NT2/D1 (cell line): ENCODE measurements around the gene SCGB1D2.
"Not testable (repeated sequence)": the region's sequence is repeated elsewhere in the genome, so short reads cannot be mapped to it uniquely, and the experiment has no call there.

Experiments used
- DNase-seq: peaks from one replicate; pipeline ENCODE4 v3.0.0-alpha.2; 2011; ENCODE audit warnings: low read depth, low spot score
- H3K27me3 ChIP-seq: 2 replicates; pipeline ENCODE4 v1.6.0; 2011; ENCODE audit warnings: mild to moderate bottlenecking; ENCODE audit not compliant: insufficient read length, insufficient read depth
- H3K36me3 ChIP-seq: 2 replicates; pipeline ENCODE4 v1.6.1; 2011; ENCODE audit warnings: mild to moderate bottlenecking, low read length, mixed read lengths; ENCODE audit not compliant: insufficient read depth, insufficient read length
- H3K4me1 ChIP-seq: 2 replicates; pipeline ENCODE4 v1.5.1; 2011; ENCODE audit not compliant: insufficient read depth, insufficient read length
- H3K4me3 ChIP-seq: 2 replicates; pipeline ENCODE4 v1.5.1; 2011; ENCODE audit warnings: low read depth; ENCODE audit not compliant: insufficient read length
- H3K9ac ChIP-seq: 2 replicates; pipeline ENCODE4 v1.6.0; 2011; ENCODE audit warnings: low read depth; ENCODE audit not compliant: insufficient read length
- H3K9me3 ChIP-seq: 2 replicates; pipeline ENCODE4 v1.5.1; 2011; ENCODE audit warnings: mild to moderate bottlenecking, low read length; ENCODE audit not compliant: insufficient read depth
- SUZ12 ChIP-seq: IDR thresholded peaks from 2 replicates; pipeline ENCODE4 v1.6.1; 2011; ENCODE audit not compliant: insufficient read length, insufficient read depth; ENCODE audit errors: extremely low read depth
- YY1 ChIP-seq: IDR thresholded peaks from 2 replicates; pipeline ENCODE4 v1.6.1; 2011; ENCODE audit not compliant: insufficient read length, insufficient read depth
- ZNF274 ChIP-seq: IDR thresholded peaks from 2 replicates; pipeline ENCODE4 v1.6.1; 2011; ENCODE audit warnings: mild to moderate bottlenecking, low read depth, low read length

SCGB1D2 gene, protein sequence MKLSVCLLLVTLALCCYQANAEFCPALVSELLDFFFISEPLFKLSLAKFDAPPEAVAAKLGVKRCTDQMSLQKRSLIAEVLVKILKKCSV

GRCh38 chr11:62242021-62242420, at the start of gene SCGB1D2:
TSS of gene SCGB1D2 (plus strand) at chr11:62242239. CDS start at chr11:62242308, 69 bp downstream.
- no peaks in the 10 kb centered on the region for H3K36me3 ChIP-seq
- no peak within 1 kb of the TSS for H3K4me3 ChIP-seq
- no peak within 1 kb of the TSS for H3K9ac ChIP-seq
- peak; percentile 15 for DNase-seq
- no peaks in the 10 kb centered on the region for H3K27me3 ChIP-seq
- no peak for TF ChIP-seq YY1
- no peak for TF ChIP-seq SUZ12
- TF ChIP-seq ZNF274, result no peak
- no peaks in the 10 kb centered on the region for H3K9me3 ChIP-seq
- H3K4me1 ChIP-seq, result peaks cover 5% of the 10 kb centered on the region

- DNase-seq, result peak; percentile 46
Measured at GRCh38 chr11:62193952-62194351, 48.1 kb upstream of the SCGB1D2 start.

DNA sequence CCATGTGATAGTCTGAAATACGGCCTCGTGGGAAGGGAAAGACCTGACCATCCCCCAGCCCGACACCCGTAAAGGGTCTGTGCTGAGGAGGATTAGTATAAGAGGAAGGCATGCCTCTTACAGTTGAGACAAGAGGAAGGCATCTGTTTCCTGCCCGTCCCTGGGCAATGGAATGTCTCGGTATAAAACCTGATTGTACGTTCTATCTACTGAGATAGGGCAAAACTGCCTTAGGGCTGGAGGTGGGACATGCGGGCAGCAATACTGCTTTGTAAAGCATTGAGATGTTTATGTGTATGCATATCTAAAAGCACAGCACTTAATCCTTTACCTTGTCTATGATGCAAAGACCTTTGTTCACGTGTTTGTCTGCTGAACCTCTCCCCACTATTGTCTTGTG, 47.0 kb upstream of the SCGB1D2 start:
- H3K4me1 ChIP-seq, H3K9me3 ChIP-seq, H3K36me3 ChIP-seq, H3K9ac ChIP-seq, H3K4me3 ChIP-seq, DNase-seq, H3K27me3 ChIP-seq: not testable (repeated sequence)

More at GRCh38 chr11:62193952-62194351, 48.1 kb upstream of the SCGB1D2 start:
- H3K9me3 ChIP-seq, result no peaks in the 10 kb centered on the region
- TF ChIP-seq SUZ12 (no peak), ZNF274 (no peak), YY1 (no peak)
- peaks cover 4% of the 10 kb centered on the region for H3K4me1 ChIP-seq
- H3K27me3 ChIP-seq, result no peaks in the 10 kb centered on the region
- no peak overlapping the region for H3K9ac ChIP-seq
- no peaks in the 10 kb centered on the region for H3K36me3 ChIP-seq
- no peak overlapping the region for H3K4me3 ChIP-seq

DNA sequence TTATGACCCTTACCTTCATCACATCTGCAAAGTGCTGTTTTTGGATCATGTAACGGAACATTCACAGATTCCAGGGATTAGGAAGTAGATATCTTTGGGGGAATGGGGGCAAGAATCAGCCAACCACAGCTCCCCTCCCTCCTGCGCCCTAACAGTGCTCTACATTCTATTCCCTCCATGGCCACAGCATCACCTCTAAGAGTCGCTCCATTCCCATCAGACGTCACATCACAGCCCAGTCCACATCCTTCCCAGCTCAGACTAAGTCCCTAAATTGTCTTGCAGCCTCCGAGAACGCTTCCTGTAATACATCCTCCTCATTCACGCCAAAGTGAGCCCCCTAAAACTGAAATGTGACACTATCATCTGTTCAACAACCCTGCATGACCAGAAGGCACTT, 46.1 kb upstream of the SCGB1D2 start:
- Histone ChIP-seq H3K4me1 (peaks cover 4% of the 10 kb centered on the region), H3K36me3 (no peaks in the 10 kb centered on the region), H3K9ac (no peak overlapping the region), H3K4me3 (no peak overlapping the region), H3K27me3 (no peaks in the 10 kb centered on the region), H3K9me3 (no peaks in the 10 kb centered on the region)
- no peak for DNase-seq
- no peak for TF ChIP-seq YY1
- no peak for TF ChIP-seq ZNF274

DNA sequence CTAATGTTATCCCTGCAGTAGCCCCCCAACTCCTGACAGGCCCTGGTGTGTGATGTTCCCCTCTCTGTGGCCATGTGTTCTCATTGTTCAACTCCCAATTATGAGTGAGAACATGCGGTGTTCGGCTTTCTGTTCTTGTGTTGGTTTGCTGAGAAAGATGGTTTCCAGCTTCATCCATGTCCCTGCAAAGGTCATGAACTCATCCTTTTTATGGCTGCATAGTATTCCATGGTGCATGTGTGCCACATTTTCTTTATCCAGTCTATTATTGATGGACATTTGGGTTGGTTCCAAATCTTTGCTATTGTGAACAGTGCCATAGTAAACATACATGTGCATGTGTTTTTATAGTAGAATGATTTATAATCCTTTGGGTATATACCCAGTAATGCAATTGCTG, 44.6 kb upstream of the SCGB1D2 start:
- not testable (repeated sequence) for H3K27me3 ChIP-seq, H3K4me3 ChIP-seq, H3K9ac ChIP-seq, H3K4me1 ChIP-seq, DNase-seq, H3K9me3 ChIP-seq, H3K36me3 ChIP-seq

GRCh38 chr11:62201376-62201775, 40.7 kb upstream of the SCGB1D2 start:
- Histone ChIP-seq H3K27me3 (no peaks in the 10 kb centered on the region), H3K4me3 (no peak overlapping the region), H3K9ac (no peak overlapping the region), H3K36me3 (no peaks in the 10 kb centered on the region), H3K9me3 (no peaks in the 10 kb centered on the region), H3K4me1 (no peaks in the 10 kb centered on the region)
- no peak for DNase-seq
- no peak for TF ChIP-seq YY1
- no peak for TF ChIP-seq SUZ12
- no peak for TF ChIP-seq ZNF274

DNA sequence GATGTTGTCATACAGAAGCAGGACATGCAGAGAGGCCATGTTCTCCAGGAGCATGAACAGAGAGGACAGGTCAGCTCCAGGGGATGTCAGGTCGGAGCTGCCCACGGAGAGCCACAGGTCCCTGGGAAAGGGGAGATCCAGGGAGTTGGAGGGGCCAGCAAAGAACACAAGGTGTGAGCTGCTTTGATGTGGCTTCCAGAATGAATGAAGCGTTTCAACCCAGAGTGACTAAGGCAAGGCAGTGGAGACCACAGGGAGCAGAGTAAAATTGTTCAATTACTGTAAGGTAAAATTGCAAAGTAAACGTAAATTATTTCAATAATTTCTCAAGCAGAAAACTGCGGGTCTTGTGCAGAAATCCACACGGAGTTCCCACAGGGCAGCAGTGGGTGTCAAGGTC, 39.1 kb upstream of the SCGB1D2 start:
- TF ChIP-seq ZNF274 (no peak), YY1 (no peak), SUZ12 (no peak)
- no peak overlapping the region for H3K9ac ChIP-seq
- no peak for DNase-seq
- no peaks in the 10 kb centered on the region for H3K36me3 ChIP-seq
- H3K27me3 ChIP-seq, result no peaks in the 10 kb centered on the region
- no peaks in the 10 kb centered on the region for H3K9me3 ChIP-seq
- no peak overlapping the region for H3K4me3 ChIP-seq
- no peaks in the 10 kb centered on the region for H3K4me1 ChIP-seq

DNA sequence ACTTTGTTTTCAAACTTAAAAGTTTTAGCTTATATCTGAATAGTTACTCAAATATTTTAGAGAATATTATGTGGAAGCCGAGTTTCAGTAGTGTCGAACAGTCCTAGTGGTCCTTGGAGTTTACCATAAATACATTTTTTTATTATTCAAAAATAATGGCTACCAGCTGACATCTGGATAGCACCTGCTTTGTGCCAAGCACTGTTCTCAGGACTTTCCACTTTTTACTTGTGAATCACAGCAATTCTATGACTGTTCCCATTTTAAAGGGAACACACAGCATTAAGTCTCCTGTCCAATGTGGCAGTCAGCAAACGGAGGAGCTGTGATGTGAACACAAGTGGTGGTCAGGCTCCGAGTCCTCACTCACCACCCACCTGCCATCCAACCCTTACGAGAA, 37.6 kb upstream of the SCGB1D2 start:
- no peaks in the 10 kb centered on the region for H3K36me3 ChIP-seq
- no peaks in the 10 kb centered on the region for H3K27me3 ChIP-seq
- no peak for DNase-seq
- H3K4me1 ChIP-seq, result no peaks in the 10 kb centered on the region
- no peak overlapping the region for H3K4me3 ChIP-seq
- H3K9ac ChIP-seq, result no peak overlapping the region
- TF ChIP-seq YY1, result no peak
- no peak for TF ChIP-seq ZNF274
- no peak for TF ChIP-seq SUZ12
- no peaks in the 10 kb centered on the region for H3K9me3 ChIP-seq
